ENCODE data around the gene FAF1. TPM values are rescaled to one million over a fixed set of nuclear protein-coding genes. Genes with fewer than 3 reads are reported as not detected.

FAF1 gene
- total and polyA plus RNA-seq, 9 of the 15 experiments (the other 6 are each of a cell fraction or from before 2014, with no cell fraction given): 48.7 to 225 (median 118) TPM

GRCh38 chr1:50968821-50969610, 8.9 kb upstream of the FAF1 start (continued):
- TF ChIP-seq, protein P1, sequence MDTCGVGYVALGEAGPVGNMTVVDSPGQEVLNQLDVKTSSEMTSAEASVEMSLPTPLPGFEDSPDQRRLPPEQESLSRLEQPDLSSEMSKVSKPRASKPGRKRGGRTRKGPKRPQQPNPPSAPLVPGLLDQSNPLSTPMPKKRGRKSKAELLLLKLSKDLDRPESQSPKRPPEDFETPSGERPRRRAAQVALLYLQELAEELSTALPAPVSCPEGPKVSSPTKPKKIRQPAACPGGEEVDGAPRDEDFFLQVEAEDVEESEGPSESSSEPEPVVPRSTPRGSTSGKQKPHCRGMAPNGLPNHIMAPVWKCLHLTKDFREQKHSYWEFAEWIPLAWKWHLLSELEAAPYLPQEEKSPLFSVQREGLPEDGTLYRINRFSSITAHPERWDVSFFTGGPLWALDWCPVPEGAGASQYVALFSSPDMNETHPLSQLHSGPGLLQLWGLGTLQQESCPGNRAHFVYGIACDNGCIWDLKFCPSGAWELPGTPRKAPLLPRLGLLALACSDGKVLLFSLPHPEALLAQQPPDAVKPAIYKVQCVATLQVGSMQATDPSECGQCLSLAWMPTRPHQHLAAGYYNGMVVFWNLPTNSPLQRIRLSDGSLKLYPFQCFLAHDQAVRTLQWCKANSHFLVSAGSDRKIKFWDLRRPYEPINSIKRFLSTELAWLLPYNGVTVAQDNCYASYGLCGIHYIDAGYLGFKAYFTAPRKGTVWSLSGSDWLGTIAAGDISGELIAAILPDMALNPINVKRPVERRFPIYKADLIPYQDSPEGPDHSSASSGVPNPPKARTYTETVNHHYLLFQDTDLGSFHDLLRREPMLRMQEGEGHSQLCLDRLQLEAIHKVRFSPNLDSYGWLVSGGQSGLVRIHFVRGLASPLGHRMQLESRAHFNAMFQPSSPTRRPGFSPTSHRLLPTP (IDR thresholded peaks at IDR 0.05; ENCODE audit: borderline replicate concordance, extremely low read depth, insufficient read length): no peak
- TF ChIP-seq ZNF274 (IDR thresholded peaks at IDR 0.05; ENCODE audit: borderline replicate concordance, low read depth, low read length) (no peak), ZNF586 (CRISPR knock-in tag; conservative IDR thresholded peaks at IDR 0.05) (no peak), ZNF124 (CRISPR knock-in tag; IDR thresholded peaks at IDR 0.05) (no peak), ERF (CRISPR knock-in tag; IDR thresholded peaks at IDR 0.05) (0 out of 2 replicates have a peak, but pooled peaks have one; percentile 53), AFF1 (IDR thresholded peaks at IDR 0.05; ENCODE audit: low read depth in 1 of 2, partially characterized antibody in 2 of 2) (peak; percentile 28 to 81), ZNF830 (CRISPR knock-in tag; IDR thresholded peaks at IDR 0.05) (no peak), CHD2 (IDR thresholded peaks at IDR 0.05; ENCODE audit: low read depth, low read length) (no peak; the same call in 1 of the 2 replicates), HDAC2 (IDR thresholded peaks at IDR 0.05) (no peak), RBM34 (IDR thresholded peaks at IDR 0.05; ENCODE audit: borderline replicate concordance, insufficient read depth, low read length) (no peak), EWSR1 (IDR thresholded peaks at IDR 0.05; ENCODE audit: borderline replicate concordance, low read depth, partially characterized antibody) (no peak), PCBP2 (IDR thresholded peaks at IDR 0.05; ENCODE audit: low read depth, low read length, poor library complexity, severe bottlenecking) (no peak), ZNF436 (CRISPR knock-in tag; IDR thresholded peaks at IDR 0.05) (no peak), SRF (CRISPR knock-in tag; IDR thresholded peaks at IDR 0.05) (no peak; a peak in 1 of 4 replicates)
- TF ChIP-seq, protein P2, sequence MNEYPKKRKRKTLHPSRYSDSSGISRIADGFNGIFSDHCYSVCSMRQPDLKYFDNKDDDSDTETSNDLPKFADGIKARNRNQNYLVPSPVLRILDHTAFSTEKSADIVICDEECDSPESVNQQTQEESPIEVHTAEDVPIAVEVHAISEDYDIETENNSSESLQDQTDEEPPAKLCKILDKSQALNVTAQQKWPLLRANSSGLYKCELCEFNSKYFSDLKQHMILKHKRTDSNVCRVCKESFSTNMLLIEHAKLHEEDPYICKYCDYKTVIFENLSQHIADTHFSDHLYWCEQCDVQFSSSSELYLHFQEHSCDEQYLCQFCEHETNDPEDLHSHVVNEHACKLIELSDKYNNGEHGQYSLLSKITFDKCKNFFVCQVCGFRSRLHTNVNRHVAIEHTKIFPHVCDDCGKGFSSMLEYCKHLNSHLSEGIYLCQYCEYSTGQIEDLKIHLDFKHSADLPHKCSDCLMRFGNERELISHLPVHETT (CRISPR knock-in tag; conservative IDR thresholded peaks at IDR 0.05 in 1 of 2, IDR thresholded peaks at IDR 0.05 in 1 of 2): no peak

Data from K562 (cell line).